Mammary epithelial cell (primary cell): ENCODE data around the gene DCANP1.

Source experiments
- EZH2 ChIP-seq: IDR thresholded peaks from 2 replicates; pipeline ENCODE4 v1.6.1; 2012; ENCODE audit warnings: low read length, inconsistent platforms, borderline replicate concordance
- TF ChIP-seq, protein P1 (sequence below), 2 donors: IDR thresholded peaks in 1 of 2; conservative IDR thresholded peaks in 1 of 2; 2 replicates each; pipeline ENCODE4 v1.5.1; 2011 to 2012; ENCODE audit warnings: inconsistent platforms in 2 of 2, low read length in 2 of 2, mild to moderate bottlenecking in 2 of 2, control low read depth in 1 of 2, low read depth in 1 of 2; ENCODE audit not compliant: insufficient read depth in 1 of 2; ENCODE audit errors: extremely low read depth in 1 of 2

DNA sequence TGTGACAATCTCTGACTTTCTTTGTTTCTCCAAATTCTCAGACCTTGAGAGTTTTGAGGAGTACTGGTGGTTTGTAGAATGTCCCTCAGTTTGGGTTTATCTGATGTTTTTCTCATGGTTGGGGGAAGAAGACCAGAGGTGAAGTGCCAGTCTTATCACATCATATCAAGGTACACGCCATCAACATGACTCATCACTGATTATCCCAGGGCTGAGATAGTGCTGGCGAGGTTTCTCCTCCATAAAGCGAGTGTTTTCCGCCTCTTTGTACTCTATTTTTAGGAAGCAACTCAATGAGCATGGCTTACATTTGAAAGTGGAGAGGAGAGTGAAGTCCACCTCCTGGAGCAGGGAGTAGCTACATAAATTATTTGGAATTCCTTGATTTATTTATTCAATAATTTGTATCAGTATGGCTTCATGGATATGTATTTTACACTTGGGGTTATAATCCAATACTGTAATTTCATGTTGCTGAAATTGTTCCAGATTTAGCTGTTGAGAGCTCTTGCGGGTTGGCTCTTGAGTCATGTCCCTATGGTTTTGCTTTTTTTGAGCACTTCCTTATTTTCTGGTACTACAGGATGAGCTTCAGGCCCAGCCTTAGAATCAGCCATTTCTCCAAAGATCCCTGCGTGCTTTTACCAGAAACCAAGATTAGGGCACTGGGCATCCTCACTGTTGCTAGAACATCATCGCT lies 23.9 kb downstream of the DCANP1 start:
- TF ChIP-seq, protein P1, sequence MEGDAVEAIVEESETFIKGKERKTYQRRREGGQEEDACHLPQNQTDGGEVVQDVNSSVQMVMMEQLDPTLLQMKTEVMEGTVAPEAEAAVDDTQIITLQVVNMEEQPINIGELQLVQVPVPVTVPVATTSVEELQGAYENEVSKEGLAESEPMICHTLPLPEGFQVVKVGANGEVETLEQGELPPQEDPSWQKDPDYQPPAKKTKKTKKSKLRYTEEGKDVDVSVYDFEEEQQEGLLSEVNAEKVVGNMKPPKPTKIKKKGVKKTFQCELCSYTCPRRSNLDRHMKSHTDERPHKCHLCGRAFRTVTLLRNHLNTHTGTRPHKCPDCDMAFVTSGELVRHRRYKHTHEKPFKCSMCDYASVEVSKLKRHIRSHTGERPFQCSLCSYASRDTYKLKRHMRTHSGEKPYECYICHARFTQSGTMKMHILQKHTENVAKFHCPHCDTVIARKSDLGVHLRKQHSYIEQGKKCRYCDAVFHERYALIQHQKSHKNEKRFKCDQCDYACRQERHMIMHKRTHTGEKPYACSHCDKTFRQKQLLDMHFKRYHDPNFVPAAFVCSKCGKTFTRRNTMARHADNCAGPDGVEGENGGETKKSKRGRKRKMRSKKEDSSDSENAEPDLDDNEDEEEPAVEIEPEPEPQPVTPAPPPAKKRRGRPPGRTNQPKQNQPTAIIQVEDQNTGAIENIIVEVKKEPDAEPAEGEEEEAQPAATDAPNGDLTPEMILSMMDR (conservative IDR thresholded peaks at IDR 0.05 in 1 of 2, IDR thresholded peaks at IDR 0.05 in 1 of 2; ENCODE audit: extremely low read depth in 1 of 2, insufficient read depth in 1 of 2, low read depth in 1 of 2, low read length in 2 of 2), result no peak
- TF ChIP-seq EZH2, result no peak
